WTC11 (cell line): ENCODE measurements around the gene VWC2. TPM values are rescaled to one million over a fixed set of nuclear protein-coding genes. Genes with fewer than 3 reads are reported as not detected.

Experiments used
- ATAC-seq: fragments of 200-7000 bp; cut with Tn5 transposase; 2 replicates; pipeline ENCODE4 v1.10.0; 2021; ENCODE audit warnings: mild to moderate bottlenecking, moderate library complexity
- CTCF ChIA-PET: fragments of 300-600 bp; sonication (Branson Sonifier 250); formaldehyde crosslinking; loops from one replicate; lab custom pipeline; 2021; ENCODE audit warnings: antibody characterized with exemption; lab: Charles Lee
- POLR2A ChIA-PET: fragments of 350-600 bp; sonication (Branson Sonifier 250); formaldehyde crosslinking; loops from one replicate; lab custom pipeline; 2021; ENCODE audit warnings: antibody characterized with exemption; lab: Charles Lee
- DNase-seq: peaks from one replicate; pipeline ENCODE4 v3.0.0; 2021; ENCODE audit warnings: low spot score
- H3K27ac Mint-ChIP-seq: 2 replicates; pipeline ENCODE4 v1.8.0; 2021; ENCODE audit warnings: mixed read lengths
- H3K27me3 Mint-ChIP-seq: 2 replicates; pipeline ENCODE4 v1.8.0; 2021; ENCODE audit warnings: low read depth, mild to moderate bottlenecking, moderate library complexity, mixed read lengths
- H3K36me3 Mint-ChIP-seq: 2 replicates; pipeline ENCODE4 v1.8.0; 2021; ENCODE audit warnings: mixed read lengths
- H3K4me1 Mint-ChIP-seq: 2 replicates; pipeline ENCODE4 v1.8.0; 2022; ENCODE audit warnings: mixed read lengths
- H3K4me3 Mint-ChIP-seq: 2 replicates; pipeline ENCODE4 v1.8.0; 2021; ENCODE audit warnings: mild to moderate bottlenecking, moderate library complexity, mixed read lengths
- H3K9me3 Mint-ChIP-seq: 2 replicates; pipeline ENCODE4 v1.8.0; 2021; ENCODE audit warnings: mixed read lengths
- ARID4B ChIP-seq: sonication (generic); formaldehyde crosslinking; IDR thresholded peaks from 2 replicates; pipeline ENCODE4 v1.8.0; 2023; ENCODE audit warnings: missing genetic modification reagents, mild to moderate bottlenecking, borderline replicate concordance
- ATF6 ChIP-seq: sonication (generic); formaldehyde crosslinking; IDR thresholded peaks from 2 replicates; pipeline ENCODE4 v1.8.1; 2023; ENCODE audit warnings: mild to moderate bottlenecking, missing genetic modification reagents
- CBFB ChIP-seq: sonication (generic); formaldehyde crosslinking; IDR thresholded peaks from 2 replicates; pipeline ENCODE4 v1.8.1; 2022; ENCODE audit warnings: mild to moderate bottlenecking, low read depth, missing genetic modification reagents
- FOXJ3 ChIP-seq: sonication (generic); formaldehyde crosslinking; IDR thresholded peaks from 2 replicates; pipeline ENCODE4 v1.9.0; 2021; ENCODE audit warnings: missing genetic modification reagents, mild to moderate bottlenecking, borderline replicate concordance
- HMGA2 ChIP-seq: fragments of 250-450 bp; sonication (Bioruptor Pico); IDR thresholded peaks from 2 replicates; pipeline ENCODE4 v1.4.0; 2021; ENCODE audit warnings: mild to moderate bottlenecking, moderate library complexity
- IRF2 ChIP-seq: sonication (generic); formaldehyde crosslinking; IDR thresholded peaks from 2 replicates; pipeline ENCODE4 v1.8.0; 2022; ENCODE audit warnings: low read depth, missing genetic modification reagents, borderline replicate concordance
- NR1H2 ChIP-seq: sonication (generic); formaldehyde crosslinking; IDR thresholded peaks from 2 replicates; pipeline ENCODE4 v1.9.0; 2021; ENCODE audit warnings: mild to moderate bottlenecking, moderate library complexity, missing genetic modification reagents
- OVOL2 ChIP-seq: fragments of 250-450 bp; sonication (Bioruptor Pico); IDR thresholded peaks from 2 replicates; pipeline ENCODE4 v1.9.0; 2021; ENCODE audit warnings: mild to moderate bottlenecking, borderline replicate concordance
- RORB ChIP-seq: fragments of 250-450 bp; sonication (Bioruptor Pico); IDR thresholded peaks from 2 replicates; pipeline ENCODE4 v1.9.0; 2021; ENCODE audit warnings: mild to moderate bottlenecking
- SP1 ChIP-seq: sonication (generic); formaldehyde crosslinking; conservative IDR thresholded peaks from 2 replicates; pipeline ENCODE4 v1.8.1; 2022; ENCODE audit warnings: missing genetic modification reagents
- TP53 ChIP-seq: sonication (generic); formaldehyde crosslinking; IDR thresholded peaks from 2 replicates; pipeline ENCODE4 v1.8.1; 2023; ENCODE audit warnings: mild to moderate bottlenecking, missing genetic modification reagents
- ZNF138 ChIP-seq: sonication (generic); formaldehyde crosslinking; conservative IDR thresholded peaks from 2 replicates; pipeline ENCODE4 v1.8.1; 2022; ENCODE audit warnings: mild to moderate bottlenecking, moderate library complexity, missing genetic modification reagents
- ZNF317 ChIP-seq: sonication (generic); formaldehyde crosslinking; IDR thresholded peaks from 2 replicates; pipeline ENCODE4 v1.8.1; 2023; ENCODE audit warnings: low read depth, mild to moderate bottlenecking, moderate library complexity, missing genetic modification reagents, borderline replicate concordance
- ZNF423 ChIP-seq: fragments of 250-450 bp; sonication (Bioruptor Pico); IDR thresholded peaks from 2 replicates; pipeline ENCODE4 v2.1.2; 2022; ENCODE audit warnings: mild to moderate bottlenecking, moderate library complexity
- ZNF425 ChIP-seq: fragments of 250-450 bp; sonication (Bioruptor Pico); conservative IDR thresholded peaks from 2 replicates; pipeline ENCODE4 v1.9.0; 2021; ENCODE audit warnings: mild to moderate bottlenecking
- total RNA-seq: library from RNA; stranded (reverse); gene quantifications from 3 replicates; pipeline ENCODE4 v1.2.3, GENCODE V29; 2021
- TF ChIP-seq, protein P1 (sequence below): fragments of 250-450 bp; sonication (Bioruptor Pico); IDR thresholded peaks from 2 replicates; pipeline ENCODE4 v2.1.2; 2022; ENCODE audit warnings: mild to moderate bottlenecking, moderate library complexity

VWC2 gene
- total RNA-seq, 1 experiment from 2014 or later: 0.79 TPM

- no peaks in the 10 kb centered on the region for H3K36me3 Mint-ChIP-seq
- H3K4me1 Mint-ChIP-seq: peaks cover 25% of the 10 kb centered on the region
- no peak overlapping the region for H3K4me3 Mint-ChIP-seq
- ChIA-PET CTCF (no interaction called here), POLR2A (interaction anchor here (0.6 kb wide), 1 partner anchor 664 kb away, joined by 3 read pairs; no protein-coding TSS in a partner anchor)
- ATAC-seq (no peak), DNase-seq (no peak)
- TF ChIP-seq IRF2 (CRISPR knock-in tag) (no peak), NR1H2 (CRISPR knock-in tag) (no peak), ATF6 (no peak), ZNF423 (CRISPR knock-in tag) (no peak), ZNF138 (CRISPR knock-in tag) (no peak), ZNF317 (no peak), HMGA2 (CRISPR knock-in tag) (no peak), RORB (CRISPR knock-in tag) (no peak), OVOL2 (CRISPR knock-in tag) (no peak), FOXJ3 (CRISPR knock-in tag) (no peak), ARID4B (CRISPR knock-in tag) (no peak), ZNF425 (CRISPR knock-in tag) (no peak), TP53 (CRISPR knock-in tag) (no peak), CBFB (no peak), SP1 (no peak)
- TF ChIP-seq, protein P1, sequence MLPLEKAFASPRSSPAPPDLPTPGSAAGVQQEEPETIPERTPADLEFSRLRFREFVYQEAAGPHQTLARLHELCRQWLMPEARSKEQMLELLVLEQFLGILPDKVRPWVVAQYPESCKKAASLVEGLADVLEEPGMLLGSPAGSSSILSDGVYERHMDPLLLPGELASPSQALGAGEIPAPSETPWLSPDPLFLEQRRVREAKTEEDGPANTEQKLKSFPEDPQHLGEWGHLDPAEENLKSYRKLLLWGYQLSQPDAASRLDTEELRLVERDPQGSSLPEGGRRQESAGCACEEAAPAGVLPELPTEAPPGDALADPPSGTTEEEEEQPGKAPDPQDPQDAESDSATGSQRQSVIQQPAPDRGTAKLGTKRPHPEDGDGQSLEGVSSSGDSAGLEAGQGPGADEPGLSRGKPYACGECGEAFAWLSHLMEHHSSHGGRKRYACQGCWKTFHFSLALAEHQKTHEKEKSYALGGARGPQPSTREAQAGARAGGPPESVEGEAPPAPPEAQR: no peak
- no peaks in the 10 kb centered on the region for H3K9me3 Mint-ChIP-seq
- H3K27ac Mint-ChIP-seq: no peak overlapping the region
- H3K27me3 Mint-ChIP-seq: no peaks in the 10 kb centered on the region
Observed at GRCh38 chr7:49848211-49848841, 74.9 kb downstream of the VWC2 start.
